Mesenchymal stem cell (in vitro differentiated cells and primary cell): ENCODE measurements around the gene POC1B. TPM values are rescaled to one million over a fixed set of nuclear protein-coding genes. Genes with fewer than 3 reads are reported as not detected.

Experiments
- DNase-seq: peaks from one replicate; pipeline ENCODE4 v3.0.0-alpha.2; 2013
- H2AFZ ChIP-seq: one replicate; pipeline ENCODE4 v1.6.1; 2013; ENCODE audit warnings: low read depth, mild to moderate bottlenecking, control low read depth, inconsistent platforms, low read length, moderate library complexity
- H2AK5ac ChIP-seq: 2 replicates; pipeline ENCODE4 v1.6.1; 2013; ENCODE audit warnings: low read length, moderate library complexity, mild to moderate bottlenecking, inconsistent platforms; ENCODE audit not compliant: severe bottlenecking
- H2BK120ac ChIP-seq: one replicate; pipeline ENCODE4 v1.6.1; 2013; ENCODE audit warnings: low read depth, mild to moderate bottlenecking, inconsistent platforms, low read length, moderate library complexity
- H2BK12ac ChIP-seq, 2 experiments: one replicate each; pipeline ENCODE4 v1.6.1; 2013; ENCODE audit warnings: inconsistent platforms in 2 of 2, low read length in 2 of 2, mild to moderate bottlenecking in 2 of 2, moderate library complexity in 2 of 2, control low read depth in 1 of 2
- H2BK15ac ChIP-seq: one replicate; pipeline ENCODE4 v1.6.1; 2013; ENCODE audit warnings: mild to moderate bottlenecking, low read depth, inconsistent platforms; ENCODE audit not compliant: poor library complexity, severe bottlenecking
- H2BK5ac ChIP-seq: 2 replicates; pipeline ENCODE4 v1.6.1; 2013; ENCODE audit warnings: low read depth, mild to moderate bottlenecking, low read length, control low read depth, inconsistent platforms; ENCODE audit not compliant: poor library complexity, severe bottlenecking
- H3K14ac ChIP-seq, 2 experiments: one replicate each; pipeline ENCODE4 v1.6.1; 2013; ENCODE audit warnings: inconsistent platforms in 2 of 2, low read length in 2 of 2, control low read depth in 1 of 2, mild to moderate bottlenecking in 1 of 2, moderate library complexity in 1 of 2
- H3K18ac ChIP-seq, 2 experiments: one replicate each; pipeline ENCODE4 v1.6.1; 2013; ENCODE audit warnings: inconsistent platforms in 2 of 2, low read length in 2 of 2, control low read depth in 1 of 2, low read depth in 1 of 2, mild to moderate bottlenecking in 1 of 2
- H3K23ac ChIP-seq, 2 experiments: one replicate each; pipeline ENCODE4 v1.6.1; 2013; ENCODE audit warnings: inconsistent platforms in 2 of 2, low read length in 2 of 2, mild to moderate bottlenecking in 2 of 2, moderate library complexity in 2 of 2, control low read depth in 1 of 2
- H3K27ac ChIP-seq: 2 replicates; pipeline ENCODE4 v1.5.1; 2013; ENCODE audit warnings: mild to moderate bottlenecking, moderate library complexity, low read length, control low read depth, inconsistent platforms; ENCODE audit not compliant: poor library complexity, severe bottlenecking
- H3K27me3 ChIP-seq, 2 experiments: 2 replicates each; pipeline versions ENCODE4 v1.6.1 to v1.7.0; 2013; ENCODE audit warnings: low read length in 2 of 2, mild to moderate bottlenecking in 2 of 2, moderate library complexity in 2 of 2, control low read depth in 1 of 2, inconsistent platforms in 1 of 2; ENCODE audit not compliant: control insufficient read depth in 1 of 2, insufficient read depth in 1 of 2
- H3K36me3 ChIP-seq, 2 experiments: 2 replicates each; pipeline versions ENCODE4 v1.6.1 to v1.7.0; 2013; ENCODE audit warnings: low read length in 2 of 2, control low read depth in 1 of 2, inconsistent platforms in 1 of 2, low read depth in 1 of 2, mild to moderate bottlenecking in 1 of 2; ENCODE audit not compliant: insufficient read depth in 2 of 2, control insufficient read depth in 1 of 2
- H3K4ac ChIP-seq, 2 experiments: one replicate each; pipeline ENCODE4 v1.6.1; 2013; ENCODE audit warnings: inconsistent platforms in 2 of 2, low read length in 2 of 2, mild to moderate bottlenecking in 2 of 2, moderate library complexity in 2 of 2, control low read depth in 1 of 2, low read depth in 1 of 2
- H3K4me1 ChIP-seq: 2 replicates; pipeline ENCODE4 v1.6.1; 2013; ENCODE audit warnings: low read depth, low read length, control low read depth; ENCODE audit not compliant: control insufficient read depth, insufficient read depth
- H3K4me2 ChIP-seq: 2 replicates; pipeline ENCODE4 v1.6.1; 2013; ENCODE audit warnings: low read length, mild to moderate bottlenecking, inconsistent platforms; ENCODE audit not compliant: poor library complexity, severe bottlenecking
- H3K4me3 ChIP-seq, 2 experiments: 2 replicates each; pipeline versions ENCODE4 v1.5.1 to v1.7.0; 2013; ENCODE audit warnings: low read length in 2 of 2, mild to moderate bottlenecking in 2 of 2, control low read depth in 1 of 2, low read depth in 1 of 2; ENCODE audit not compliant: insufficient read depth in 1 of 2
- H3K79me1 ChIP-seq: replicated peaks from 2 replicates; pipeline ENCODE4 v1.6.1; 2013; ENCODE audit warnings: mild to moderate bottlenecking, control low read depth, low read length, inconsistent platforms; ENCODE audit not compliant: poor library complexity, severe bottlenecking
- H3K9ac ChIP-seq: 2 replicates; pipeline ENCODE4 v1.7.0; 2013; ENCODE audit warnings: mild to moderate bottlenecking, low read length, moderate library complexity
- H3K9me3 ChIP-seq: 2 replicates; pipeline ENCODE4 v1.7.0; 2013; ENCODE audit warnings: mild to moderate bottlenecking, low read length; ENCODE audit not compliant: control insufficient read depth
- H4K8ac ChIP-seq: one replicate; pipeline ENCODE4 v1.6.1; 2013; ENCODE audit warnings: inconsistent platforms, mild to moderate bottlenecking, low read length, moderate library complexity
- H4K91ac ChIP-seq: one replicate; pipeline ENCODE4 v1.6.1; 2013; ENCODE audit warnings: mild to moderate bottlenecking, low read length, inconsistent platforms
- WGBS: methylation state at CpG from one replicate; pipeline ENCODE4 v1.1.7; 2013; ENCODE audit warnings: mixed read lengths; 5-methylcytosine and 5-hydroxymethylcytosine counted together
- small RNA-seq: library from polyadenylated mRNA; stranded (forward); fragments of <200 nt; extraction: miRNeasy Mini kit (QIAGEN cat#:217004); gene quantifications from one replicate; pipeline ENCODE3, GENCODE V24; 2013; ENCODE audit warnings: low read depth

The POC1B gene

GRCh38 chr12:89370850-89371249 is 155.0 kb downstream of the POC1B start:
- no peak overlapping the region for H3K4ac ChIP-seq
- no peak overlapping the region for H3K4me3 ChIP-seq
- H2BK5ac ChIP-seq = no peak overlapping the region
- no peak overlapping the region for H3K4me2 ChIP-seq
- no peak overlapping the region for H2AFZ ChIP-seq
- no peak overlapping the region for H3K18ac ChIP-seq
- no peak overlapping the region for H3K14ac ChIP-seq
- 11% methylated on average over 5 of the region's 7 CpGs for WGBS
- no peaks in the 10 kb centered on the region for H3K27me3 ChIP-seq
- H2AK5ac ChIP-seq = no peak overlapping the region
- no peak overlapping the region for H2BK15ac ChIP-seq
- no peak overlapping the region for H2BK12ac ChIP-seq
- no peak overlapping the region for H3K23ac ChIP-seq
- peaks cover 0 to 11% of the 10 kb centered on the region in 2 experiments for H3K36me3 ChIP-seq
- no peaks in the 10 kb centered on the region for H3K9me3 ChIP-seq
- H4K91ac ChIP-seq = no peak overlapping the region
- DNase-seq = peak; percentile 81
- H2BK120ac ChIP-seq = no peak overlapping the region
- H3K79me1 ChIP-seq = peaks cover 5% of the 10 kb centered on the region
- peak overlapping the region; percentile 13 for H3K27ac ChIP-seq
- no peak overlapping the region for H4K8ac ChIP-seq
- H3K9ac ChIP-seq = no peak overlapping the region
- H3K4me1 ChIP-seq = peaks cover 24% of the 10 kb centered on the region

GRCh38 chr12:89370421-89370831 is 155.4 kb downstream of the POC1B start:
- Histone ChIP-seq H3K36me3 (peaks cover 0 to 11% of the 10 kb centered on the region in 2 experiments), H2AFZ (no peak overlapping the region), H2BK15ac (no peak overlapping the region), H4K8ac (no peak overlapping the region), H3K4me3 (no peak overlapping the region), H2BK120ac (no peak overlapping the region), H3K9ac (no peak overlapping the region), H3K9me3 (no peaks in the 10 kb centered on the region), H3K4ac (no peak overlapping the region), H2AK5ac (peak overlapping the region; percentile 30), H4K91ac (no peak overlapping the region), H3K4me2 (no peak overlapping the region), H3K27ac (peak overlapping the region; percentile 21), H3K23ac (no peak overlapping the region), H3K79me1 (peaks cover 7% of the 10 kb centered on the region), H3K18ac (no peak overlapping the region), H2BK5ac (no peak overlapping the region), H3K14ac (no peak overlapping the region), H2BK12ac (no peak overlapping the region), H3K4me1 (peaks cover 21% of the 10 kb centered on the region), H3K27me3 (no peaks in the 10 kb centered on the region)
- DNase-seq = no peak
- 48% methylated on average over 3 of the region's 3 CpGs for WGBS

Small RNAs within 50 kb of the gene (small RNA-seq; reads per million reads assigned to genes)
- gene AC025034.2 (not detected), gene POC1B-GALNT4 (not detected)
